Activated CD4-positive, alpha-beta memory T cell treated with anti-CD3 and anti-CD28 coated beads for 36 hours (primary cell): ENCODE measurements around the gene RYR2. TPM values are rescaled to one million over a fixed set of nuclear protein-coding genes. Genes with fewer than 3 reads are reported as not detected.
A peak's percentile ranks its signal among the peaks of the same experiment; 100 is the strongest.
"Not testable (repeated sequence)": the region's sequence is repeated elsewhere in the genome, so short reads cannot be mapped to it uniquely, and the experiment has no call there.

Experiments used
- CTCF ChIA-PET: fragments of 350-600 bp; sonication (Branson Sonifier 250); formaldehyde crosslinking; loops from one replicate; lab custom pipeline; 2021; ENCODE audit warnings: antibody characterized with exemption, inconsistent platforms; lab: Charles Lee
- POLR2A ChIA-PET: fragments of 350-600 bp; sonication (Branson Sonifier 250); formaldehyde crosslinking; loops from one replicate; lab custom pipeline; 2021; ENCODE audit warnings: antibody characterized with exemption; lab: Charles Lee
- DNase-seq: peaks from one replicate; pipeline ENCODE4 v3.0.0-alpha.2; 2020
- H3K27ac Mint-ChIP-seq: one replicate; pipeline ENCODE4 v1.8.0; 2021; ENCODE audit warnings: mixed read lengths
- H3K27me3 Mint-ChIP-seq: one replicate; pipeline ENCODE4 v1.8.0; 2021; ENCODE audit warnings: mixed read lengths
- H3K36me3 Mint-ChIP-seq: one replicate; pipeline ENCODE4 v1.8.0; 2021; ENCODE audit warnings: mixed read lengths
- H3K4me1 Mint-ChIP-seq: one replicate; pipeline ENCODE4 v1.8.0; 2021; ENCODE audit warnings: low read depth, mixed read lengths
- H3K4me3 Mint-ChIP-seq: one replicate; pipeline ENCODE4 v1.8.0; 2021; ENCODE audit warnings: mild to moderate bottlenecking, mixed read lengths
- H3K9me3 Mint-ChIP-seq: one replicate; pipeline ENCODE4 v1.8.0; 2021; ENCODE audit warnings: mixed read lengths
- intact Hi-C: fragments of 100-400 bp; cut with micrococcal nuclease; formaldehyde crosslinking; loops from one replicate; pipeline ENCODE4 v1.15.1; 2023
- total RNA-seq, 2 experiments: library from RNA; stranded (reverse); gene quantifications; one replicate each; pipeline ENCODE4 v1.2.3, GENCODE V29; 2021

Gene RYR2
- total RNA-seq, 2 experiments from 2014 or later, result 0.02 TPM

DNA sequence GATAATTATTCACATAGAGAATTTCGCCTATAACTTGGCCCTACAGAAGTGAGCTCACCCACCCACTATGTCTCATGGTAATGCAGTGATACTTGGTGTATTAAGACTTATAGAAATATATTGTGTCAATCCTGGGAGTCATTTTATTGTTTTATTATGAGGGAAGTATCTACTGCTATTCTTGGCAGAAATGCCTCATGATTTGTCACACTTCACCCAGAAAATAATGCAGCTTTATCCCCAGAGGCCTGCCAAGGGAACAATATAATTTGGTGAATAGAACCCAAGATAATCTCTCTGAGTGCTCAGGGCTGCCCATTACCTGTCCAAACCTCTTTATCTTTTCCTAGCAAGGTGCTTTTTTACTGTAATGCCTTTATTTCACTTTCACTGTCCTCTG lies 750.7 kb downstream of the RYR2 start:
- Mint-ChIP-seq H3K4me1 (no peaks in the 10 kb centered on the region), H3K27ac (no peak overlapping the region), H3K36me3 (no peaks in the 10 kb centered on the region), H3K27me3 (no peaks in the 10 kb centered on the region), H3K4me3 (no peak overlapping the region), H3K9me3 (no peaks in the 10 kb centered on the region)
- intact Hi-C loops, result no loop called here
- CTCF ChIA-PET, result interaction anchor here (2.2 kb wide), 1 partner anchor 14 kb away, joined by 10 read pairs; no protein-coding TSS in a partner anchor
- no peak for DNase-seq
- POLR2A ChIA-PET, result interaction anchor here (0.7 kb wide), 1 partner anchor 14 kb away, joined by 6 read pairs; no protein-coding TSS in a partner anchor

DNA sequence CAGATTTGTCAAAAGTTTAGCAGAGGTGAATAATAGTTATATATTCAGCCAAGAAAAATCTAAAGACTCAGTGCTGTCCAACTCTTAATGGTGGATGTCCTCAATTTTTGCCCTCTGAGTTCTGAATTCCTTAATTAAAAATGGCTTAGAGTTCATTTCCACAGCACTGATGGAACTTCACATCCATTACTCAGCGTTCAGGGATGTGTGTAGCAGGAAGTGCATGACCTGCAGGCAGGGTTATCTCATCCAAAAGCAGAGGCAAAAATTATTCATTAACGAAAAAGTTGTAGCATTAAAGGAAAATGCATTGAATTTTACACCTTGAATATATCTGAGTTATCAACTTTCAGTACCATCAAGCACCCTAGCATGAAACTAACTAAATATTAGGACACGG lies 752.1 kb downstream of the RYR2 start:
- POLR2A ChIA-PET, result no interaction called here

DNA sequence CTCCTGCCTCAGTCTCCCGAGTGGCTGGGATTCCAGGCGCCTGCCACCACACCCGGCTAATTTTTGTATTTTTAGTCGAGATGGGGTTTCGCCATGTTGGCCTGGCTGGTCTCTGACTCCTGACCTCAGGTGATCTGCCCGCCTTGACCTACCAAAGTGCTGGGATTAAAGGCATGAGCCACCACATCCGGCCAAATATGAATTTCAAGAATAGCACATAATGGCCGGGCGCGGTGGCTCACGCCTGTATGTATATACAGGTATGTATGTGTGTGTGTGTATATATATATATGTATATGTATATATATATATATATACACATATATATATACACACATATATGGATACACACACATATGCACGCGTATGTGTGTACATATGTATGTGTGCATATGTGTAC lies 753.6 kb downstream of the RYR2 start:
- DNase-seq, result no peak
- Mint-ChIP-seq H3K9me3 (no peaks in the 10 kb centered on the region), H3K4me3 (no peak overlapping the region), H3K4me1 (no peaks in the 10 kb centered on the region), H3K27ac (no peak overlapping the region), H3K27me3 (no peaks in the 10 kb centered on the region), H3K36me3 (no peaks in the 10 kb centered on the region)
- POLR2A ChIA-PET, result no interaction called here
- intact Hi-C loops, result no loop called here
- CTCF ChIA-PET, result no interaction called here

More for the DNA sequence above, 752.1 kb downstream of the RYR2 start:
- intact Hi-C loops, result no loop called here
- H3K27me3 Mint-ChIP-seq, result no peaks in the 10 kb centered on the region
- H3K4me1 Mint-ChIP-seq, result no peaks in the 10 kb centered on the region
- CTCF ChIA-PET, result no interaction called here
- no peaks in the 10 kb centered on the region for H3K9me3 Mint-ChIP-seq
- H3K27ac Mint-ChIP-seq, result no peak overlapping the region
- no peaks in the 10 kb centered on the region for H3K36me3 Mint-ChIP-seq
- no peak for DNase-seq
- H3K4me3 Mint-ChIP-seq, result no peak overlapping the region

DNA sequence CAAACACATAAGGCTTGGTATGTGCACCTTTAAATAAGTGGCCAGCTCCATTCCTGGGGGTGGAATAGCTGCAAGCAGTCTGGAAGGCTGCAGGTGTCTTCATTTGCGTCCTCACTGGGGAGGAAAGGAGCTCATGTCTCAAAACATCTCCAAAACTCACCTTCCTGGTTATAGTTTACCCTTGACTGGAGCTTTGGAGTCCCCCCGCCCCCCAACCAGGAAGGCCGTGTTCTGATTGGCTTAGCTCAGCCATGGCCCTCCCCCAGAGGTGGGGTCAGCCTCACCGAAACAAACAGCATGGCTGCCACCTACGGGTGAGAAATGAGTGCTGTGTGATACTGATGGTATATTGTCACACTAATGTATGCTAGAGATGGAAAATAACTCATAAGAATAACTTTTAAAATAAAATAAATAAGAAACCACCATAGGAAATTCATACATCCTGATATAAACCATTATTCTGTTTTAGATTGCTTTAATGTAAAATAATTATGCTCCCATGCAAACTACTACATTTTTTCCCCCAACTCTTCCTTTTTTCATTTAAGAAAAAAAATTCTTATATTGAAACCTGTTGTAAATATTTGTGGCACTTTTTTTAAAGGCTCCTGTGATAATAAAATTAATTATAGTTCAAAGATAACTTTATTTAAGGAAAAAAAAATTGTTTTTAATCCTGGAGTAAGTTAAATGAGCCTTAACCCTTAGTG lies 757.9 kb downstream of the RYR2 start:
- H3K27me3 Mint-ChIP-seq, result no peaks in the 10 kb centered on the region
- no peaks in the 10 kb centered on the region for H3K36me3 Mint-ChIP-seq
- H3K9me3 Mint-ChIP-seq, result no peaks in the 10 kb centered on the region
- H3K27ac Mint-ChIP-seq, result no peak overlapping the region
- H3K4me3 Mint-ChIP-seq, result no peak overlapping the region
- intact Hi-C loops, result no loop called here
- POLR2A ChIA-PET, result no interaction called here
- no peaks in the 10 kb centered on the region for H3K4me1 Mint-ChIP-seq
- DNase-seq, result peak; percentile 54
- CTCF ChIA-PET, result interaction anchor here (2.2 kb wide), 1 partner anchor 8 kb away, joined by 5 read pairs; no protein-coding TSS in a partner anchor

DNA sequence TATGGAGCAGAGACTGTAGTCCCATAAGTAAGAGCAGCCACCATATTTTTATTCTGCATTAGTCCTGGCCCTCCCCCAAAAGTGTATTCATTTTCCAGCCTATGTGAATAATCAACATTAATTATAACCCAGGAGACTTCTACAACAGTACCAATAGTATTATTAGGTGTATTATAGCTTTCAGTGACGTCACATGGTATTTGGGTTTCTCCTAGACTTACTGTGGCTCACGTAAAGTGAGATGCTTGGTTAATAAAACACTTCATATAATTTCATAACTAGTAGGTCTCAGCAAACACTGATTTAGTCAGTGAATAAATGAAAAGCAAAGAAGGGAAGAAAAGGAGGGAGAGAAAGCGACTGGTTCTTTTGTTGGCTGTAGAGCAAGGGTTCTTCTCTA lies 762.5 kb downstream of the RYR2 start:
- Mint-ChIP-seq H3K9me3 (no peaks in the 10 kb centered on the region), H3K27me3 (peaks cover 3% of the 10 kb centered on the region), H3K36me3 (no peaks in the 10 kb centered on the region), H3K4me1 (no peaks in the 10 kb centered on the region), H3K4me3 (no peak overlapping the region), H3K27ac (no peak overlapping the region)
- intact Hi-C loops, result no loop called here
- POLR2A ChIA-PET, result no interaction called here
- no peak for DNase-seq
- CTCF ChIA-PET, result no interaction called here

DNA sequence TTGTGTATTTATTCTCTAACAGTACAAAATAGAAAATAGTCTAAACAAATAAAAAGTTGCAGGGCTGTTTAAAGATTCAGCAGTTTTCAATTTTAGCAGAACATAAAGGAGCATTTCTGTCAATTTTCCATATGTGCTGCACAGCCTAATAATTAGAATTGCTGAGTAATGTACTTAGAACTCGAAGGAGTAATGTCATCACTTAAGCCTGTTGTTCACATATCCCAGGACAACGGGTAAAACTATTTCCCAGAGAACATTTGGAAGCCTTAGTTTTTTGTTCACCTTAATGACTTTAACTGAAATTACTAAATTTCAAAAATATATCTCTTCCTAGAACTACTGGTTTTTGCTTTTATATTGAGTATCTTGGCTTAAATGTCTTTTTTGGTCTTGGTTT lies 767.1 kb downstream of the RYR2 start:
- Mint-ChIP-seq H3K36me3 (no peaks in the 10 kb centered on the region), H3K27ac (no peak overlapping the region), H3K9me3 (no peaks in the 10 kb centered on the region), H3K4me1 (no peaks in the 10 kb centered on the region), H3K27me3 (peaks cover 3% of the 10 kb centered on the region), H3K4me3 (no peak overlapping the region)
- DNase-seq, result no peak
- ChIA-PET CTCF (interaction anchor here (0.6 to 0.7 kb wide), 2 partner anchors 42 to 63 kb away, joined by 3 read pairs; no protein-coding TSS in a partner anchor), POLR2A (no interaction called here)
- intact Hi-C loops, result no loop called here

DNA sequence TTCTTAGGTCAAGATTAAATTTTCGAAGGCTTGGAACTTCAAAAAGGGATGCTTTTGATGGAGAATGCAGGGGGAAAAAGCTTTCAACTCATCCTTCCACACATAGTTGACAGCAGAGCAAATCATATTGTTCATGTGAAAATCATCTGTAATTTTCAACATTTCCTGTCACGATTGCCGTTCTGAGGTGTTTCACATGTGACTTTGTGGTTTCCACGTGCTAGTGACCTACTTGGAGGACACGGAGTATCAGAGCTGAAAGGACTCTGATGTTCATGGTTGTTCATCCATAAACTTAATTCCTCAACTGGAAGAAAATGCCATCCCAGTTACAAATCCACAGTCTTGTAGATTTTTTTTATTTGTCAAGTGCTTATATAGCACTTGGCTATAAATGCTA lies 769.6 kb downstream of the RYR2 start:
- POLR2A ChIA-PET, result no interaction called here
- DNase-seq, result no peak
- CTCF ChIA-PET, result no interaction called here
- Mint-ChIP-seq H3K27me3 (peaks cover 3% of the 10 kb centered on the region), H3K9me3 (no peaks in the 10 kb centered on the region), H3K36me3 (no peaks in the 10 kb centered on the region), H3K4me1 (no peaks in the 10 kb centered on the region), H3K4me3 (no peak overlapping the region), H3K27ac (no peak overlapping the region)
- intact Hi-C loops, result no loop called here

DNA sequence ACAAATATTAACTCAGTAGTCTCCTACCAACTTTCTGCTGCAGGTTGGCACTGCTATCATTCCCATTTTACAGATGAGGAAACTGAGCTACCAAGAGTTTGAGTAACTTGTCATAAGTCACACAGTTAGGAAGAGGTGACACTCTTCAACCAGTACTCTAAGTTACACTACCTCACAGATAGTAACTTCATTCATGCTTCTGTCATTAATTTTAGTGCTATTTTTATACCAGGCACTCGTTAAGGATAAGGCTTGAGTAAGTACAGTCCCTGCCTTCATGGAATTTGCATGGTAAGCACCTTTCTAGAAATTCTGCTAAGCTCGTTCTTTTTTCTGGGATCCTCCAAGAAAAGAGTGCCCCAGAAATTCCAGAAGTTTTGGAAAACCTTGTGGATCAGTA lies 770.1 kb downstream of the RYR2 start:
- intact Hi-C loops, result no loop called here
- no peak overlapping the region for H3K27ac Mint-ChIP-seq
- no peaks in the 10 kb centered on the region for H3K9me3 Mint-ChIP-seq
- no peaks in the 10 kb centered on the region for H3K36me3 Mint-ChIP-seq
- no peak for DNase-seq
- ChIA-PET CTCF (no interaction called here), POLR2A (no interaction called here)
- no peaks in the 10 kb centered on the region for H3K4me1 Mint-ChIP-seq
- no peak overlapping the region for H3K4me3 Mint-ChIP-seq
- peaks cover 4% of the 10 kb centered on the region for H3K27me3 Mint-ChIP-seq

DNA sequence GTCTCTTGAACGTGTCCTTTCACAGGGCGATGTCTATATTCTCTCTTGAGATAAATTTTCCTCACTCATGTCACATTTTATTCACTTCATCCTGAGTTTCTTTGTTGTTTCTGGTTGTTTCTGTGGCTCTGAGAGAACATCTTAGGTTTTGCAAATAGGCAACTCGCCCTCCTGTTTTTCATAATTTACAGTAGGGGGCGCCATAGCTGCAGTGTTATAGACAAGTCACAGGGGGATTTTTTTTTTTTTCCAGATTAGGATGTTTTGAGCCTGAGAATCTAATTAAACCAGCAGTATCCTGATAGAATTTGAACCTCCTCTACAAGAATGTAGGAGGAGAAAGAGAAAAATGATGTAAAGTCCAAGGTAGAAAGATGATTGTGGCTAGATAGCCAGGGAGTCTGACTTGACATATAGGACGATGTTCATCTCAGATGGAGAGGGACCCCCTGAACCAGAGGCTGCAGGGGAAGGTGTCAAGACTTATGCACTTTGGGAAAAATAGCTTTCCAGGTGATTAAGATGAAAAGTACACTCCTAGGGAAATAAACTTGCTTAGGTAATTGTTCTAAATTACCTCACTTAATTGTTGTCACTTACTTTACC lies 772.4 kb downstream of the RYR2 start:
- CTCF ChIA-PET, result interaction anchor here (1.0 kb wide), 1 partner anchor 8 kb away, joined by 5 read pairs; no protein-coding TSS in a partner anchor
- DNase-seq, result no peak
- H3K4me1 Mint-ChIP-seq, result no peaks in the 10 kb centered on the region

DNA sequence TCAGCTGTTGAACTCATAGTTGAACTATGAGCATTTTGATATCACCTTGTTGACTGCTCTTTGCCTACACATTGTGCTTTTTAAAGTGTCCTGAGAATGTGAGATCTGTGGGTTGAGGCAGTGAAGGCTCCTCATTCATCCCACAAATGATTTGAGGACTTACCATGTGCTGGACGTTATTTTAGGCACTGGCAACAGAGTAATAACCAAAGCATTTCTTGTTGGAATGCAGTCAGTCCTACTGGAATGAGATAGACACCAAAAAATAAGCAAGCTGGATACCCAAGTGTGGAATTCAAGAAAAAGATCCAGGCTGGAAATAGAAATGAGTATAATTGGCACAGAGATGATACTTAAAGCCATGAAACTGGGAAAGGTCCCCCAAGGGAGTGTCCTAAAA lies 775.3 kb downstream of the RYR2 start:
- POLR2A ChIA-PET, result no interaction called here
- H3K4me1 Mint-ChIP-seq, result no peaks in the 10 kb centered on the region
- no peak for DNase-seq
- CTCF ChIA-PET, result interaction anchor here (1.3 kb wide), 1 partner anchor 10 kb away, joined by 5 read pairs; no protein-coding TSS in a partner anchor
- no peaks in the 10 kb centered on the region for H3K36me3 Mint-ChIP-seq
- no peak overlapping the region for H3K27ac Mint-ChIP-seq
- intact Hi-C loops, result no loop called here
- H3K9me3 Mint-ChIP-seq, result no peaks in the 10 kb centered on the region
- peaks cover 3% of the 10 kb centered on the region for H3K27me3 Mint-ChIP-seq
- H3K4me3 Mint-ChIP-seq, result no peak overlapping the region

More for the DNA sequence above, 772.4 kb downstream of the RYR2 start:
- Mint-ChIP-seq H3K27me3 (peaks cover 4% of the 10 kb centered on the region), H3K36me3 (no peaks in the 10 kb centered on the region), H3K27ac (no peak overlapping the region), H3K4me3 (no peak overlapping the region), H3K9me3 (no peaks in the 10 kb centered on the region)
- intact Hi-C loops, result no loop called here
- POLR2A ChIA-PET, result no interaction called here

DNA sequence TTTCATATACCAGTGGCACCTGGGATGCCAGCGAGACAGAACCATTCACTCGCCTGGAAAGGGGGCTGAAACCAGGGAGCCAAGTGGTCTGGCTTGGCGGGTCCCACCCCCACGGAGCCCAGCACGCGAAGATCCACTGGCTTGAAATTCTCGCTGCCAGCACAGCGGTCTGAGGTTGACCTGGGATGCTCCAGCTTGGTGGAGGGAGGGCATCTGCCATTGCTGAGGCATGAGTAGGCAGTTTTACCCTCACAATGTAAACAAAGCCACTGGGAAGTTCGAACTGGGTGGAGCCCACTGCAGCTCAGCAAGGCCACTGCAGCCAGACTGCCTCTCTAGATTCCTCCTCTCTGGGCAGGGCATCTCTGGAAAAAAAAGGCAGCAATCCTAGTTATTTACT lies 778.6 kb downstream of the RYR2 start:
- DNase-seq, H3K27ac Mint-ChIP-seq, CTCF ChIA-PET, H3K27me3 Mint-ChIP-seq, H3K4me3 Mint-ChIP-seq, intact Hi-C loops, H3K36me3 Mint-ChIP-seq, H3K9me3 Mint-ChIP-seq, H3K4me1 Mint-ChIP-seq: not testable (repeated sequence)
- POLR2A ChIA-PET, result interaction anchor here (0.6 kb wide), 1 partner anchor 166 kb away, joined by 3 read pairs; no protein-coding TSS in a partner anchor

DNA sequence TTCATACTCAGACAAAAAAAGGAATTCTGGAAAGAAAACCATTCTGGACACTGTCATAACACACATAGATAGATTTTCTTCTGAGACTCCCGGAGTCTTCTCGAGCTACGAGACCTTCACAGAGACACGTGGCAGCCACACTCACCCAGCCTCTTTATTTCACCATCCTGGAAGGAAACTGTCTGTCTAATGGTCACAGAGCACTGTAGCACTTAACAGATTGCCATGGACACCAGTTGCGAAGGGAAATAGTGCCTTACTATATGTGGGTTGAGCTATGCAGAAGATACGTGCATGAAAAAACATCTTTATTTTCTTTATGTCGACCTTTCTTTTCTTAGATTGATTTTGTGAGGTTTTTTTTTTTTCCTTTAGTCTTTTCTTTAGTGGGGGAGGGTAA lies 790.9 kb downstream of the RYR2 start:
- Mint-ChIP-seq H3K27ac (no peak overlapping the region), H3K4me3 (no peak overlapping the region), H3K36me3 (no peaks in the 10 kb centered on the region), H3K27me3 (no peaks in the 10 kb centered on the region), H3K4me1 (no peaks in the 10 kb centered on the region), H3K9me3 (no peaks in the 10 kb centered on the region)
- no peak for DNase-seq
- intact Hi-C loops, result no loop called here
- ChIA-PET POLR2A (no interaction called here), CTCF (no interaction called here)
